ENCODE measurements around the gene CNBD2. TPM values are rescaled to one million over a fixed set of nuclear protein-coding genes. Genes with fewer than 3 reads are reported as not detected.

Gene CNBD2
- polyA plus RNA-seq, 3 donors, result 8.0 to 11.3 (median 9.3) TPM

- H2AFZ ChIP-seq (ENCODE audit: insufficient read depth, low read depth, low read length, poor library complexity, severe bottlenecking), result no peak overlapping the region
- 100% methylated on average over 1 of the region's 4 CpGs for WGBS (ENCODE audit: insufficient coverage)
- no peak overlapping the region for H3K27ac ChIP-seq (ENCODE audit: low read depth in 1 of 2, low read length in 2 of 2)
- H3K79me2 ChIP-seq (ENCODE audit: insufficient read depth, low read length), result no peaks in the 10 kb centered on the region
- H3K4me2 ChIP-seq (replicated peaks; ENCODE audit: extremely low read depth, low read length, poor library complexity, severe bottlenecking), result no peak overlapping the region
- no peak for TF ChIP-seq CTCF (IDR thresholded peaks at IDR 0.05)
- H3K36me3 ChIP-seq (replicated peaks in 1 of 2; ENCODE audit: control insufficient read depth in 1 of 2, insufficient read depth in 2 of 2, low read length in 2 of 2), result no peaks in the 10 kb centered on the region
- no peak overlapping the region for H3K9ac ChIP-seq (ENCODE audit: insufficient read depth, low read length, poor library complexity, severe bottlenecking)
- no peaks in the 10 kb centered on the region for H3K4me1 Mint-ChIP-seq
- H3K27me3 ChIP-seq (ENCODE audit: control insufficient read depth in 2 of 2, insufficient read depth in 2 of 2, low read length in 2 of 2), result no peaks in the 10 kb centered on the region
- no peaks in the 10 kb centered on the region for H3K9me3 ChIP-seq (replicated peaks in 1 of 2; ENCODE audit: control insufficient read depth in 1 of 2, insufficient read depth in 1 of 2, low read length in 2 of 2)
- H3K4me1 ChIP-seq (ENCODE audit: control insufficient read depth in 1 of 2, insufficient read depth in 2 of 2, low read length in 2 of 2), result no peaks in the 10 kb centered on the region
- no peak overlapping the region for H3K27ac Mint-ChIP-seq
- intact Hi-C loops (cut with micrococcal nuclease), result no loop called here
- no peaks in the 10 kb centered on the region for H4K20me1 ChIP-seq (ENCODE audit: insufficient read depth, low read length)
- H3K4me3 ChIP-seq (replicated peaks in 1 of 3; ENCODE audit: low read depth in 2 of 3, low read length in 3 of 3), result no peak overlapping the region
- no peaks in the 10 kb centered on the region for H3K36me3 Mint-ChIP-seq
- no peak for DNase-seq
- H3K4me3 Mint-ChIP-seq, result no peak overlapping the region
- H3K27me3 Mint-ChIP-seq (ENCODE audit: low read depth in 3 of 3), result peaks cover 4 to 9% (median 5%) of the 10 kb centered on the region in 3 donors
- H3K9me3 Mint-ChIP-seq, result peaks cover 0 to 2% (median 0%) of the 10 kb centered on the region in 7 donors
Observed at GRCh38 chr20:36010825-36011224, 42.4 kb downstream of the CNBD2 start.

GRCh38 chr20:36015806-36016403 lies 47.5 kb downstream of the CNBD2 start:
- H3K27ac ChIP-seq (ENCODE audit: low read depth in 1 of 2, low read length in 2 of 2), result no peak overlapping the region
- no peak overlapping the region for H3K4me2 ChIP-seq (replicated peaks; ENCODE audit: extremely low read depth, low read length, poor library complexity, severe bottlenecking)
- no peak for TF ChIP-seq CTCF (IDR thresholded peaks at IDR 0.05)
- no CpG with 5 or more reads among the region's 1 CpG for WGBS (ENCODE audit: insufficient coverage)
- H3K4me3 ChIP-seq (replicated peaks in 1 of 3; ENCODE audit: low read depth in 2 of 3, low read length in 3 of 3), result no peak overlapping the region
- H3K4me1 ChIP-seq (ENCODE audit: control insufficient read depth in 1 of 2, insufficient read depth in 2 of 2, low read length in 2 of 2), result no peaks in the 10 kb centered on the region
- Mint-ChIP-seq H3K36me3 (no peaks in the 10 kb centered on the region), H3K27me3 (ENCODE audit: low read depth in 3 of 3) (peaks cover 9 to 12% (median 9%) of the 10 kb centered on the region in 3 donors), H3K27ac (no peak overlapping the region), H3K4me3 (no peak overlapping the region), H3K9me3 (peaks cover 0 to 1% (median 0%) of the 10 kb centered on the region in 7 donors), H3K4me1 (no peaks in the 10 kb centered on the region)
- intact Hi-C loops (cut with micrococcal nuclease), result no loop called here
- no peaks in the 10 kb centered on the region for H3K9me3 ChIP-seq (replicated peaks in 1 of 2; ENCODE audit: control insufficient read depth in 1 of 2, insufficient read depth in 1 of 2, low read length in 2 of 2)
- H3K9ac ChIP-seq (ENCODE audit: insufficient read depth, low read length, poor library complexity, severe bottlenecking), result no peak overlapping the region
- DNase-seq, result no peak
- H3K27me3 ChIP-seq (ENCODE audit: control insufficient read depth in 2 of 2, insufficient read depth in 2 of 2, low read length in 2 of 2), result no peaks in the 10 kb centered on the region
- H2AFZ ChIP-seq (ENCODE audit: insufficient read depth, low read depth, low read length, poor library complexity, severe bottlenecking), result no peak overlapping the region
- H3K79me2 ChIP-seq (ENCODE audit: insufficient read depth, low read length), result no peaks in the 10 kb centered on the region
- H3K36me3 ChIP-seq (replicated peaks in 1 of 2; ENCODE audit: control insufficient read depth in 1 of 2, insufficient read depth in 2 of 2, low read length in 2 of 2), result no peaks in the 10 kb centered on the region
- no peaks in the 10 kb centered on the region for H4K20me1 ChIP-seq (ENCODE audit: insufficient read depth, low read length)

Measured in CD14-positive monocyte (primary cell).